Measurements from ENCODE around the gene OR1S1. TPM values are rescaled to one million over a fixed set of nuclear protein-coding genes. Genes with fewer than 3 reads are reported as not detected.

OR1S1 gene
- total and polyA plus RNA-seq, 9 donors = not detected

GRCh38 chr11:58178444-58178843 lies 34.1 kb upstream of the OR1S1 start:
- no peaks in the 10 kb centered on the region for H3K36me3 ChIP-seq
- TF ChIP-seq CTCF (IDR thresholded peaks at IDR 0.05) = no peak
- TF ChIP-seq EP300 (IDR thresholded peaks at IDR 0.05) = no peak
- no peak for TF ChIP-seq POLR2A (IDR thresholded peaks at IDR 0.05)
- H3K4me3 ChIP-seq = no peak overlapping the region
- intact Hi-C loops (cut with DNase I) = no loop called here
- no peaks in the 10 kb centered on the region for H3K9me3 ChIP-seq
- DNase-seq = no peak
- H3K4me1 ChIP-seq (ENCODE audit: insufficient read depth) = no peaks in the 10 kb centered on the region
- no peaks in the 10 kb centered on the region for H3K27me3 ChIP-seq
- 75 to 86% (median 77%) methylated on average over 6 of the region's 6 CpGs for WGBS, 3 donors
- H3K27ac ChIP-seq = no peak overlapping the region

GRCh38 chr11:58179648-58180047 lies 32.9 kb upstream of the OR1S1 start:
- Histone ChIP-seq H3K36me3 (no peaks in the 10 kb centered on the region), H3K27me3 (no peaks in the 10 kb centered on the region), H3K4me1 (ENCODE audit: insufficient read depth) (no peaks in the 10 kb centered on the region), H3K9me3 (no peaks in the 10 kb centered on the region), H3K27ac (no peak overlapping the region), H3K4me3 (no peak overlapping the region)
- WGBS, 3 donors = 63 to 72% (median 71%) methylated on average over 7 of the region's 7 CpGs
- intact Hi-C loops (cut with DNase I) = no loop called here
- peak in 1 of 5 donors; percentile 15 for DNase-seq
- TF ChIP-seq CTCF (IDR thresholded peaks at IDR 0.05) (no peak), POLR2A (IDR thresholded peaks at IDR 0.05) (no peak), EP300 (IDR thresholded peaks at IDR 0.05) (no peak)

- Histone ChIP-seq H3K27ac (no peak overlapping the region), H3K9me3 (no peaks in the 10 kb centered on the region), H3K4me3 (no peak overlapping the region), H3K27me3 (no peaks in the 10 kb centered on the region), H3K4me1 (ENCODE audit: insufficient read depth) (no peaks in the 10 kb centered on the region), H3K36me3 (no peaks in the 10 kb centered on the region)
- DNase-seq = no peak
- no peak for TF ChIP-seq EP300 (IDR thresholded peaks at IDR 0.05)
- TF ChIP-seq CTCF (IDR thresholded peaks at IDR 0.05) = no peak
- no peak for TF ChIP-seq POLR2A (IDR thresholded peaks at IDR 0.05)
- WGBS, 3 donors = 91 to 94% (median 94%) methylated on average over 4 of the region's 4 CpGs
- intact Hi-C loops (cut with DNase I) = no loop called here
These were observed 25.6 kb upstream of the OR1S1 start for GRCh38 chr11:58186938-58187337.

- Histone ChIP-seq H3K4me3 (no peak within 1 kb of the TSS), H3K27ac (no peak within 1 kb of the TSS), H3K27me3 (no peaks in the 10 kb centered on the region), H3K4me1 (ENCODE audit: insufficient read depth) (no peaks in the 10 kb centered on the region), H3K36me3 (no peaks in the 10 kb centered on the region), H3K9me3 (no peaks in the 10 kb centered on the region)
- intact Hi-C loops (cut with DNase I) = no loop called here
- WGBS, 3 donors = 79 to 83% (median 79%) methylated on average over 2 of the region's 2 CpGs
- DNase-seq = no peak
- TF ChIP-seq EP300 (IDR thresholded peaks at IDR 0.05) = no peak
- TF ChIP-seq CTCF (IDR thresholded peaks at IDR 0.05) = no peak
- no peak for TF ChIP-seq POLR2A (IDR thresholded peaks at IDR 0.05)
These were observed 23.8 kb upstream of the OR1S1 start, which contains the start of gene OR9Q2 for GRCh38 chr11:58188770-58189169. Gene OR9Q2, plus strand, starts transcription at chr11:58189070. Its CDS starts 1,421 bp downstream, at chr11:58190491.
